Fibroblast of the aortic adventitia (primary cell): ENCODE measurements around the gene RTP4. TPM values are rescaled to one million over a fixed set of nuclear protein-coding genes. Genes with fewer than 3 reads are reported as not detected.
"Not testable (repeated sequence)": the region's sequence is repeated elsewhere in the genome, so short reads cannot be mapped to it uniquely, and the experiment has no call there.

ENCODE experiments used
- DNase-seq: peaks from one replicate; pipeline ENCODE4 v3.0.0-alpha.2; 2010; ENCODE audit warnings: low read depth
- H3K4me3 ChIP-seq: 2 replicates; pipeline ENCODE4 v1.5.1; 2011; ENCODE audit warnings: low read depth, mild to moderate bottlenecking, control low read depth, low read length, moderate library complexity
- total RNA-seq: library from RNA; depleted of rRNA; stranded (reverse); fragments of >200 nt; gene quantifications from 2 replicates; pipeline ENCODE4 v1.2.3, GENCODE V29; 2012; ENCODE audit warnings: low replicate concordance
- TF ChIP-seq, protein P1 (sequence below): IDR thresholded peaks from 2 replicates; pipeline ENCODE4 v1.5.1; 2011; ENCODE audit warnings: mild to moderate bottlenecking, low read length, control low read depth, inconsistent platforms; ENCODE audit not compliant: insufficient read depth

The RTP4 gene
- total RNA-seq, 1 donor: 2.8 TPM

DNA sequence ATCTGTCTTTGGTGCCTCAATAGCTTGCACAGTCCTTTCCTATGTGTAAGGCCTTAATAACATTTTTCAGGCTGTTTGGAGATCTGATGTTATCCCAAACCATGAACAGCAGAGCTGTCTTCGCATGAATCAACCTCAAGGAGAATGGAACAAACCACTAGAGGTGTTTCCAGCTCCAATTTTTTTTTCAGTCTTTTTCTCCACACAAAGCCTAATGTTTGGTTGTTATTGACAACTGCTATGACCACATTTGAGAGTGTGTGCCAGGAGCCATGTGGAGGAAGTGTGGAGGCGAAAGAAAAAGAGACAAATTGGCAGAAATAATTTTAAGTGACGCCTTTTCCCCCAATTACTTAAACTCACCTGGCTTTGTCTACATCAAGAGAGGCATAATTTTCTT, 38.7 kb downstream of the RTP4 start:
- TF ChIP-seq, protein P1, sequence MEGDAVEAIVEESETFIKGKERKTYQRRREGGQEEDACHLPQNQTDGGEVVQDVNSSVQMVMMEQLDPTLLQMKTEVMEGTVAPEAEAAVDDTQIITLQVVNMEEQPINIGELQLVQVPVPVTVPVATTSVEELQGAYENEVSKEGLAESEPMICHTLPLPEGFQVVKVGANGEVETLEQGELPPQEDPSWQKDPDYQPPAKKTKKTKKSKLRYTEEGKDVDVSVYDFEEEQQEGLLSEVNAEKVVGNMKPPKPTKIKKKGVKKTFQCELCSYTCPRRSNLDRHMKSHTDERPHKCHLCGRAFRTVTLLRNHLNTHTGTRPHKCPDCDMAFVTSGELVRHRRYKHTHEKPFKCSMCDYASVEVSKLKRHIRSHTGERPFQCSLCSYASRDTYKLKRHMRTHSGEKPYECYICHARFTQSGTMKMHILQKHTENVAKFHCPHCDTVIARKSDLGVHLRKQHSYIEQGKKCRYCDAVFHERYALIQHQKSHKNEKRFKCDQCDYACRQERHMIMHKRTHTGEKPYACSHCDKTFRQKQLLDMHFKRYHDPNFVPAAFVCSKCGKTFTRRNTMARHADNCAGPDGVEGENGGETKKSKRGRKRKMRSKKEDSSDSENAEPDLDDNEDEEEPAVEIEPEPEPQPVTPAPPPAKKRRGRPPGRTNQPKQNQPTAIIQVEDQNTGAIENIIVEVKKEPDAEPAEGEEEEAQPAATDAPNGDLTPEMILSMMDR: no peak
- no peak overlapping the region for H3K4me3 ChIP-seq
- DNase-seq: no peak

DNA sequence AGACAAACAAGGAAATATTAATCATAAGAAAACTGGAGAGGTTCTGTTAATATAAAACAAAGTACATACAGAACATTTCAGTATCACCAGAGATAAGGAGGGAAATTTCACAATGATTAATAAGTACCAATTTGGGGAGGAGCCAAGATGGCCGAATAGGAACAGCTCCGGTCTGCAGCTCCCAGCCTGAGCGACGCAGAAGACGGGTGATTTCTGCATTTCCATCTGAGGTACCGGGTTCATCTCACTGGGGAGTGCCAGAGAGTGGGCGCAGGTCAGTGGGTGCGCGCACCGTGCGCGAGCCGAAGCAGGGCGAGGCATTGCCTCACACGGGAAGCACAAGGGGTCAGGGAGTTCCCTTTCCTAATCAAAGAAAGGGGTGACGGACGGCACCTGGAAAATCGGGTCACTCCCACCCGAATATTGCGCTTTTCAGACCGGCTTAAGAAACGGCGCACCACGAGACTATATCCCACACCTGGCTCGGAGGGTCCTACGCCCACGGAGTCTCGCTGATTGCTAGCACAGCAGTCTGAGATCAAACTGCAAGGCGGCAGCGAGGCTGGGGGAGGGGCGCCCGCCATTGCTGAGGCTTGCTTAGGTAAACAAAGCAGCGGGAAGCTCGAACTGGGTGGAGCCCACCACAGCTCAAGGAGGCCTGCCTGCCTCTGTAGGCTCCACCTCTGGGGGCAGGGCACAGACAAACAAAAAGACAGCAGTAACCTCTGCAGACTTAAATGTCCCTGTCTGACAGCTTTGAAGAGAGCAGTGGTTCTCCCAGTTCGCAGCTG, 44.0 kb downstream of the RTP4 start:
- not testable (repeated sequence) for DNase-seq, H3K4me3 ChIP-seq

Other genes starting within 250 kb of the RTP4 start
- gene RPL39L, start 228.9 kb upstream of the RTP4 start, total RNA-seq: 2.8 and 33.8 TPM in 2 replicates
- gene RTP1, start 170.9 kb upstream of the RTP4 start, total RNA-seq: not detected in 2 replicates
- gene MASP1, start 76.6 kb upstream of the RTP4 start, total RNA-seq: 4.8 and 19.2 TPM in 2 replicates